ENCODE results near the gene DENND1B. TPM values are rescaled to one million over a fixed set of nuclear protein-coding genes. Genes with fewer than 3 reads are reported as not detected.

DENND1B gene
- total RNA-seq, 1 experiment from 2014 or later: 19.2 TPM

- no peak for DNase-seq (ENCODE audit: extremely low read depth, low read depth)
These were observed 294.2 kb downstream of the DENND1B start for GRCh38 chr1:197481101-197481500.

GRCh38 chr1:197480446-197480845 is 294.8 kb downstream of the DENND1B start:
- no peak for DNase-seq (ENCODE audit: extremely low read depth, low read depth)

GRCh38 chr1:197472141-197472540 is 303.1 kb downstream of the DENND1B start:
- no peak for DNase-seq (ENCODE audit: extremely low read depth, low read depth)

- no peak for DNase-seq (ENCODE audit: extremely low read depth, low read depth)
These were observed 303.9 kb downstream of the DENND1B start for GRCh38 chr1:197471248-197471985.

GRCh38 chr1:197470330-197470729 is 304.9 kb downstream of the DENND1B start:
- no peak for DNase-seq (ENCODE audit: extremely low read depth, low read depth)

- DNase-seq (ENCODE audit: extremely low read depth, low read depth): no peak
These were observed 305.6 kb downstream of the DENND1B start for GRCh38 chr1:197469620-197470210.

- DNase-seq (ENCODE audit: extremely low read depth, low read depth): no peak
These were observed 306.6 kb downstream of the DENND1B start for GRCh38 chr1:197468543-197469175.

GRCh38 chr1:197467881-197468280 is 307.4 kb downstream of the DENND1B start:
- no peak for DNase-seq (ENCODE audit: extremely low read depth, low read depth)

GRCh38 chr1:197466813-197467212 is 308.5 kb downstream of the DENND1B start:
- DNase-seq (ENCODE audit: extremely low read depth, low read depth): no peak

GRCh38 chr1:197465528-197466327 is 309.6 kb downstream of the DENND1B start:
- no peak for DNase-seq (ENCODE audit: extremely low read depth, low read depth)

- DNase-seq (ENCODE audit: extremely low read depth, low read depth): peak; percentile 73
These were observed 311.2 kb downstream of the DENND1B start for GRCh38 chr1:197464044-197464443.

- peak; percentile 31 for DNase-seq (ENCODE audit: extremely low read depth, low read depth)
These were observed 312.1 kb downstream of the DENND1B start for GRCh38 chr1:197463142-197463541.

GRCh38 chr1:197462539-197462938 is 312.7 kb downstream of the DENND1B start:
- no peak for DNase-seq (ENCODE audit: extremely low read depth, low read depth)

Small RNA genes within 50 kb of the gene (small RNA-seq; reads per million reads assigned to genes)
- 0 reads per million in 2 experiments for gene RF00019

Other genes with a start within 250 kb of the DENND1B start
- gene C1orf53, start 127.2 kb upstream of the DENND1B start, total RNA-seq (2014; rRNA removed; shearing (Covaris generic)): 8.9 and 10.6 TPM in 2 replicates
- gene LHX9, start 141.9 kb upstream of the DENND1B start, total RNA-seq (2014; rRNA removed; shearing (Covaris generic)): 1.5 and 2.5 TPM in 2 replicates

Data from NCI-H460 (cell line).